Kidney epithelial cell (primary cell): Measurements from ENCODE around the gene PCDHGA3. TPM values are rescaled to one million over a fixed set of nuclear protein-coding genes. Genes with fewer than 3 reads are reported as not detected.
A peak's percentile ranks its signal among the peaks of the same experiment; 100 is the strongest.
"Not testable (repeated sequence)": the region's sequence is repeated elsewhere in the genome, so short reads cannot be mapped to it uniquely, and the experiment has no call there.

Source experiments
- DNase-seq: peaks from one replicate; pipeline ENCODE4 v3.0.0-alpha.2; 2010; ENCODE audit warnings: low read depth
- H3K27me3 ChIP-seq: 2 replicates; pipeline ENCODE4 v1.6.0; 2011; ENCODE audit warnings: low read length; ENCODE audit not compliant: control insufficient read depth, insufficient read depth
- H3K36me3 ChIP-seq: 2 replicates; pipeline ENCODE4 v1.5.1; 2011; ENCODE audit warnings: low read length; ENCODE audit not compliant: control insufficient read depth, insufficient read depth
- H3K4me3 ChIP-seq: 2 replicates; pipeline ENCODE4 v1.5.1; 2011; ENCODE audit warnings: low read depth, mild to moderate bottlenecking, control low read depth, low read length
- CTCF ChIP-seq: IDR thresholded peaks from 2 replicates; pipeline ENCODE4 v1.5.1; 2011; ENCODE audit warnings: mild to moderate bottlenecking, moderate library complexity, low read length, control low read depth, inconsistent platforms; ENCODE audit not compliant: insufficient read depth, poor library complexity, severe bottlenecking
- total RNA-seq: library from RNA; depleted of rRNA; stranded (reverse); fragments of >200 nt; gene quantifications from 2 replicates; pipeline ENCODE4 v1.2.3, GENCODE V29; 2015

Gene PCDHGA3
- total RNA-seq, 1 donor from 2014 or later: 2.6 TPM

DNA sequence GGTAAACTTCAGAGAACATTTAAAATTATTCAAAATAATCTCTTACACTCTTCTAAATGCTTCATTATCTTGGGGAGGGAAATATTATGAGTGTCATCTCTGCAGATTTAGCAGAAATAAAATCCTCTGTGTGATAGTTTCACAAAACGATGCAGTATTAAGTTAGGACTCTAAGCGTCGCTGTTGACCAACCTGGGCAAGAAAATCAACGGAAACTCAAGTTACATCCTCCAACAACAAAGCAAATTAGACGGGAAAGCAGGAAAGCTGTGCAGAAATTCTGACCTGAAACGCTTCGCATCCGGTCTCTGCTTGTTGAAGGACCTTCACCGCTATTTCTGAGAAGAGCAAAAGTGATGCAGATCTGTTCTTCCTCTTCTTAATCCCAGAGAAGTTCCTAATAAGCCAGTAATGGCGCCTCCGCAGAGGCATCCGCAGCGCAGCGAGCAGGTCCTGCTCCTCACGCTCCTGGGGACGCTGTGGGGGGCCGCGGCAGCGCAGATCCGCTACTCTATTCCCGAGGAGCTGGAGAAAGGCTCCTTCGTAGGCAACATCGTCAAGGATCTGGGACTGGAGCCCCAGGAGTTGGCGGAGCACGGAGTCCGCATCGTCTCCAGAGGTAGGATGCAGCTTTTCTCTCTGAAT lies 30.2 kb downstream of the PCDHGA3 start, which contains the start of gene PCDHGA6:
TSS of gene PCDHGA6 (plus strand) at position 219 of the 645 bp plus-strand sequence. CDS start at position 412, 193 bp downstream.
- TF ChIP-seq CTCF: peak; percentile 34
- peaks cover 21% of the 10 kb centered on the region for H3K27me3 ChIP-seq
- no peak for DNase-seq
- H3K36me3 ChIP-seq: no peaks in the 10 kb centered on the region
- no peak within 1 kb of the TSS for H3K4me3 ChIP-seq

- Histone ChIP-seq H3K27me3 (peaks cover 21% of the 10 kb centered on the region), H3K36me3 (no peaks in the 10 kb centered on the region), H3K4me3 (no peak overlapping the region)
- TF ChIP-seq CTCF: no peak
- no peak for DNase-seq
Observed at GRCh38 chr5:141374627-141375026, 31.0 kb downstream of the PCDHGA3 start.

DNA sequence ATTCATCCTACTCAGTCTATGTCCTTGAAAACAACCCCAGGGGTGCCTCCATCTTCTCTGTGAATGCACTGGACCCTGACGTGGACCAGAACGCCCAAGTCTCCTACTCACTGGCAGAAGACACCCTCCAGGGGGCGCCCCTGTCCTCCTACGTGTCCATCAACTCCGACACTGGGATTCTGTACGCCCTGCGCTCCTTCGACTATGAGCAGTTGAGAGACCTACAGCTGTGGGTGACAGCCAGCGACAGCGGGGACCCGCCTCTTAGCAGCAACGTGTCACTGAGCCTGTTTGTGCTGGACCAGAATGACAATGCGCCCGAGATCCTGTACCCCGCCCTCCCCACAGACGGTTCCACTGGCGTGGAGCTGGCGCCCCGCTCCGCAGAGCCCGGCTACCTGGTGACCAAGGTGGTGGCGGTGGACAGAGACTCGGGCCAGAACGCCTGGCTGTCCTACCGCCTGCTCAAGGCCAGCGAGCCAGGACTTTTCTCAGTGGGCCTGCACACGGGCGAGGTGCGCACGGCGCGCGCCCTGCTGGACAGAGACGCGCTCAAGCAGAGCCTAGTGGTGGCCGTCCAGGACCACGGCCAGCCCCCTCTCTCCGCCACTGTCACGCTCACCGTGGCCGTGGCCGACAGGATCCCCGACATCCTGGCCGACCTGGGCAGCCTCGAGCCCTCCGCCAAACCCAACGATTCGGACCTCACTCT lies 32.0 kb downstream of the PCDHGA3 start:
- H3K27me3 ChIP-seq: peaks cover 20% of the 10 kb centered on the region
- H3K36me3 ChIP-seq, H3K4me3 ChIP-seq, DNase-seq: not testable (repeated sequence)

DNA sequence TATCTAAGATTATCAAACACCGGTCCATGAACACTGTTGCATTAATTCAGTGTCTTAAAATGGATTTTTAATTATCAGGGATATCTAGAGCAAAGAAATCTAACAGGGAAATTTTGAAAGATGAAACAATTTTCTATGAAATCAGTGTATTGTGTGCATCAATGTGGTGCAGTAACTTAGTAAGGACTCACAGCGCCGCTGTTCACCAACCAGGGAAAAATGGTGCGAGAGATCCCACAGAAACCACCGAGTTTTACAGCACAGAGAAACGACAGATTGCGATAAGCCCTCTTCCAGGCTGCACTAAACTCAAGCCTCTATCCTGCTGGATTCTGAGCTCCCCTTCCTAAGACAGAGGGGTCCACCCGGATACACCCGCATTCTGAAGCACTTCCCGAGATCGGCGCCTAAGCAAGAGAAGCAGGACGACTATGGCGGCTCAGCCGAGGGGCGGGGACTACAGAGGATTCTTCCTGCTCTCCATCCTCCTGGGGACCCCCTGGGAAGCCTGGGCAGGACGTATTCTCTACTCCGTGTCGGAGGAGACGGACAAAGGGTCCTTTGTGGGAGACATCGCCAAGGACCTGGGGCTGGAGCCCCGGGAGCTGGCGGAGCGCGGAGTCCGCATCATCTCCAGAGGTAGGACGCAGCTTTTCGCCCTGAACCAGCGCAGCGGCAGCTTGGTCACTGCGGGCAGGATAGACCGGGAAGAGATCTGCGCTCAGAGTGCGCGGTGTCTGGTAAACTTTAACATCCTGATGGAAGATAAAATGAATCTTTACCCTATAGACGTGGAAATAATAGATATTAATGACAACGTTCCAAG lies 39.1 kb downstream of the PCDHGA3 start, which contains the start of gene PCDHGA7:
TSS of gene PCDHGA7 (plus strand) at position 274 of the 826 bp plus-strand sequence. CDS start at position 432, 158 bp downstream.
- no peaks in the 10 kb centered on the region for H3K36me3 ChIP-seq
- peak within 1 kb of the TSS; percentile 43 for H3K4me3 ChIP-seq
- DNase-seq: no peak
- peak; percentile 28 for TF ChIP-seq CTCF
- peaks cover 9% of the 10 kb centered on the region for H3K27me3 ChIP-seq

- Histone ChIP-seq H3K36me3 (no peaks in the 10 kb centered on the region), H3K27me3 (peaks cover 9% of the 10 kb centered on the region), H3K4me3 (no peak overlapping the region)
- DNase-seq: no peak
- TF ChIP-seq CTCF: no peak
Observed at GRCh38 chr5:141383345-141383744, 39.7 kb downstream of the PCDHGA3 start.
